Putamen (tissue), 1 donor: ENCODE data around the gene MT2A.

Source experiments
- DNase-seq: peaks from one replicate; pipeline ENCODE4 v3.0.0-alpha.2; 2016; ENCODE audit warnings: low spot score

The MT2A gene

GRCh38 chr16:56639045-56639444, 30.7 kb downstream of the MT2A start:
- DNase-seq = no peak

GRCh38 chr16:56640076-56640475, 31.7 kb downstream of the MT2A start:
- no peak for DNase-seq

GRCh38 chr16:56641166-56641565, 32.8 kb downstream of the MT2A start:
- DNase-seq = no peak

DNA sequence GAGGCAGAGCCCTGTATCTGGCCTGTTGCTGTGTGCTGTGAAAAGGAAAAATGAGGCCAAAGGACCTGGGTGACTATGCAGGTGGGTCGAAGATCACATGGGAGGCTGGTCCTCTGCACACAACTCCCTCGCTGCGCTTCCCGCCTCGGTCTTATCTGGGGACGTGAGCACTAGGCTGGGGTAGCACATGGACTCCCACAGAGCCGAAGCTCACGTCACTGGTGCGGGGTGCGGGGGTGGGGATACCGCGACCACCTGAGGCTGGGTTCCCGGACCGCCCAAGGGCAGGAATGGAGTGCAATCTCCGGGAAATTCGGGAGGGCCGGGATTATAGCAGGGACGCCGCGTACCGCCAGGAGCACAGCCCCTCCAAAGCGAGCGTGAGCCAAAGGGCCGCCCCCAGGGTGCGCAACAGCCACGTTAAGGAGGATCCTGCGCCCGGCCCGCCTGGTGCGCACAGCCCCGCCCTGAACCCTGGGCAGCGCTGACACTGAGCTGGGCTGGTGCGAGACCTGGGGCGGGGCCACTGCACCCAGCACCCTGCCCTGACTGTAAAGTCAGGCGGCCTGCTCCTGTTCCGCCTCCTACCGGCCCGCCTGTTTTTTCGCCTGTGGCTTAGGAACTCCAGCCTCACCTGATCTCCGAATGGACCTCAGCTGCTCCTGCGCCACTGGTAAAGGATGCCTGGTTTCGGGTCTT, 34.8 kb downstream of the MT2A start:
- DNase-seq = no peak

DNA sequence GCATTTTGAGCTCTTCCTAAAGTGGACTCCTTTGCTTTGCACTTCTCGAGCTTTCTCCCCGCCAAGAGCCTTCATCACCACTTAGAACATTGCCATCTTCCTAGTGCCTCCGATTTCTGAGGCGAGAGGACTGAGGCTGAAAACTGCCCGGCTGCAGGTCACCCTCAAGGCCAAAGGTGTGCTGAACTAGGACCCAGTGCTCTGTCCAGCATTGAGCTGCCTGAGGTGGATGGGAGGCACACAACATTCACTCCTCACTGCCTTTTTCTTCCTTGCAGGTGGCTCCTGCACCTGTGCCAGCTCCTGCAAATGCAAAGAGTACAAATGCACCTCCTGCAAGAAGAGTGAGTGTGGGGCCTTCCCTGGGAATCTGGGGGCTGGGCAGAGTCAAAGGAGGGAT, 35.4 kb downstream of the MT2A start:
- no peak for DNase-seq

DNA sequence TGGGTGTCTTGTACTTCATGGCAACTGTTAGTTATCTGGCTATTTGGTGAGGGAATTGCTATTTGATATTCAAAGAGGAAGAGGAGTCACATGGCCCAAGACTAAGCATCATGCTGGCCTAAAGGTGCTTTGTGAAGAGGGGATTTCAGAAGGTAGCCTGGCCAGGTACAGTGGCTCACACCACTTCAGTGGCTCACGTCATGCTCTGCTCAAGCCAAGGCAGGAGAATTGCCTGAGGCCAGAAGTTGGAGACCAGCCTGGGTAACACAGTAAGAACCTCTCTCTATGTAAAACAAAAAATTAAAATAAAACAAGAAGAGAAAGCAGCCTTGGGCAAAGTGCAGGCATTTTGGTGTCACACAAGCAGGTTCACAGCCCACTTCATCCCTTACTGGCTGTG, 36.9 kb downstream of the MT2A start:
- no peak for DNase-seq

GRCh38 chr16:56645838-56646237, 37.5 kb downstream of the MT2A start:
- no peak for DNase-seq

DNA sequence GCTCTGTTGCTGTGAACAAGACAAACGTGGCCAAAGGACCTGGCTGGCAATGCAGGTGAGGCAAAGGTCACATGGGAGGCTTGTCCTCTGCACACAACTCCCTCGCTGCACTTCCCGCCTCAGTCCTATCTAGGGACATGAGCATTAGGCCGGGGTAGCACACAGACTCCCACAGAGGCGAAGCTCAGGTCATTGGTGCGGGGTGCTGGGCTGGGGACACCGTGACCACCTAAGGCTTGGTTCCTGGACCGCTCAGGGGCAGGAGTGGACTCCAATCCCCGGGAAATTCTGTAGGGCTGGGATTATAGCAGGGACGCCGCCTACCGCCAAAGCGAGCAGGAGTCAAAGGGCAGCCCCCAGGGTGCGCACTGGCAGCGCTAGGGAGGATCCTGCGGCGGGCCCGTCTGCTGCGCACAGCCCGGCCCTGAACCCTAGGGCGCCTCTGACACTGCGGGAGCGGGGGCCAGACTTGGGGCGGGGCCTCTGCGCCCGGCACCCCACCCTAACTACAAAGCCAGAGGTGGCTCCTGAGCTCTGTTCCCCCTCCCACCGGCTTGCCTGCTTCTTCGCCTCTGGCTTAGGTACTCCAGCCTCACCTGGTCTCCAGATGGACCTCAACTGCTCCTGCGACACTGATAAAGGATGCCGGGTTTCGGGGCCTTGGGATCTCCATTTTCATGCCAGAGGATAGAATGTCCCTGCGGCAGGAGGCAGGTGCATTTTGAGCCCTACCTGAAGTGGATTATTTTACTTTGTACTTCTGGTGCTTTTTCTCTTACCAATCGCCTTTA, 39.5 kb downstream of the MT2A start:
- DNase-seq = no peak

DNA sequence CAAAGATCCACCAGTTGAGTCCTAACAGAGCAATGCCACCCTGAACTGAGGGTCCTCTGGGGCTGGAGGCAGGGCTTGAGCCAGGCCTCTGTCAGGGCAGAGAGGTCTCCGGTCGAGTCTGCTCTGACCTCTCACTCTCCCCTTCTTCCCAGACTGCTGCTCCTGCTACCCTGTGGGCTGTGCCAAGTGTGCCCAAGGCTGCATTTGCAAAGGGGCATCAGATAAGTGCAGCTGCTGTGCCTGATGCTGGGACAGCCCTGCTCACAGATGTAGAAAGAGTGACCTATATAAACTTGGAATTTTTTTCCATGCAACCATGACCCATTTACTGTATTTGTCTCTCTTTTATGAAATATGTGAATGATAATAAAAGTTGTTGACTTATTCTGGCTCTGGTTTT, 40.9 kb downstream of the MT2A start:
- no peak for DNase-seq

- DNase-seq = no peak
Measured at GRCh38 chr16:56649820-56650219, 41.4 kb downstream of the MT2A start.

GRCh38 chr16:56651586-56651985, 43.2 kb downstream of the MT2A start, which contains the start of gene MT1B:
Gene MT1B (plus strand): TSS chr16:56651886. CDS start chr16:56651954, 68 bp downstream.
- no peak for DNase-seq

- DNase-seq = no peak
Measured at GRCh38 chr16:56652600-56652999, 44.2 kb downstream of the MT2A start.

- no peak for DNase-seq
Measured at GRCh38 chr16:56653218-56653617, 44.8 kb downstream of the MT2A start.

DNA sequence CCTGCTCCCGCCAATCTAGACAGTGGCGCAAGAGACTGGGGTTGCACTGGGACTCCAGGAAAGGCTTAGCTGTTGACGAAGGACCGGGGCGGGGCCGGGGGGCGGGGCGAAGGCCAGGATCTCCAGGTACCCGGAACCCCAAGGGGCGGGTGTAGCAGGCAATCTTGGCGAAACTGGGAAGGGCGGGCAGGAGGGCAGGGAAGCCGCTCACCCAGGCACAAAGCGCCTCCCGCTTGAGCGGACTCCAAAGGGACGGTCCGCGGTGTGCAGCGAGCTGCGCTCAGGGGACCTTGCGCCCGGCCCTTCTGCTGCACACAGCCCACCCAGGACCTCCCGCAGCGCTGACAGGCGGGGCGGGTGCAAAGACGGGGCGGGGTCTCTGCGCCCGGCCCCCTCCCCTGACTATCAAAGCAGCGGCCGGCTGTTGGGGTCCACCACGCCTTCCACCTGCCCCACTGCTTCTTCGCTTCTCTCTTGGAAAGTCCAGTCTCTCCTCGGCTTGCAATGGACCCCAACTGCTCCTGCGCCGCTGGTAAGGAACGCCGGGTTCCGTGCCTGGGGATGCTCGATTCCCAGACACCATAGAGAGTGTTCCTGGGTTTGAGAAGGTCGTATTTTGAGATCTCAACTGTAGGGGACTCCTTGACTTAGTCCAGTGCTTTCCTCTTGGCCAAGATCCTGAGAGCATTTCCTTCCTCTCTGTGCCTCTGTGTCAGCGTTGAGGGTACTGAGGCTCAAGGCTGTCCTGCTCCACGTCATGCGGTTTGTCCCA, 49.4 kb downstream of the MT2A start, which contains the start of gene MT1F:
Gene MT1F, plus strand, starts transcription at position 405 of the 772 bp plus-strand sequence. Its CDS starts 100 bp downstream, at position 505.
- no peak for DNase-seq

DNA sequence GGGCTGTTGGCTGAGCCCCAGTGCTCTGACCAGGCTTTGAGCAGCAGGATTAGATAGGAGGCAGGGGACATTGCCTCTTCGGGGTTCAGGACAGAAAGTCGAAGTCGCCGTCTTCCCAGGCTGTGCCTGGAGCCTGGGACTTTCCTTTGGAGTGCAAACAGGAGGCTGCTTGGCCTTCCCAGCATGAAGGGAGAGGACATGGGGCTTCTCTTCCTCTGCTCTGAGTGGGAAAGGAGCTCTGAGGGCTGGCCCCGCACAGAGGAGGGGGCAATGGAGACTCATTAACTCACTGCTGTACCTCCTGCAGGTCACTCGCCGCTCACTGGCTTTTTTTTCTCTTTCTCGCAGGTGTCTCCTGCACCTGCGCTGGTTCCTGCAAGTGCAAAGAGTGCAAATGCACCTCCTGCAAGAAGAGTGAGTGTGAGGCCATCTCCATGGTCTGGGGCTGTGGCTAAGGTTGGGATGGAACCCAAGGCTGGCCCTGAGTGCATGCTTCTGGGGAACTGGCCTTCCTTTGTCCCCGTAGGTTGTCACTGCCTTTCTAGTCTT, 50.0 kb downstream of the MT2A start:
- DNase-seq = no peak
